Lower leg skin (tissue), 4 donors: Measurements from ENCODE around the gene NARS2. TPM values are rescaled to one million over a fixed set of nuclear protein-coding genes. Genes with fewer than 3 reads are reported as not detected.

Experiments
- DNase-seq, 2 donors: peaks; one replicate each; pipeline ENCODE4 v3.0.0-alpha.2; 2019; ENCODE audit warnings: low spot score in 2 of 2
- H3K4me3 ChIP-seq: fragments of 200-600 bp; sonication (generic); 2 replicates; pipeline ENCODE4 v1.5.1; 2017; ENCODE audit warnings: mild to moderate bottlenecking, low read depth; ENCODE audit not compliant: poor library complexity, severe bottlenecking
- CTCF ChIP-seq, 3 donors: fragments of 450-650 bp; IDR thresholded peaks; one replicate each; pipeline ENCODE4 v1.5.1; 2016; ENCODE audit warnings: antibody characterized with exemption in 3 of 3, mild to moderate bottlenecking in 3 of 3, moderate library complexity in 2 of 3
- POLR2A ChIP-seq, 2 donors: fragments of 450-650 bp; IDR thresholded peaks; one replicate each; pipeline ENCODE4 v1.6.1; 2016 to 2017; ENCODE audit warnings: antibody characterized with exemption in 2 of 2, mild to moderate bottlenecking in 1 of 2, moderate library complexity in 1 of 2
- WGBS, 2 donors: methylation state at CpG; one replicate each; pipeline ENCODE4 v1.1.5; 2018; 5-methylcytosine and 5-hydroxymethylcytosine counted together
- intact Hi-C: fragments of 100-400 bp; cut with DNase I; formaldehyde crosslinking; loops from one replicate; pipeline ENCODE4 v1.15.0; 2023; ENCODE audit warnings: low total_unique reads
- total RNA-seq, 4 donors: library from RNA; depleted of rRNA; stranded (reverse); fragments of >200 nt; gene quantifications; one replicate each; pipeline ENCODE4 v1.1.0, GENCODE V29; 2016

NARS2 gene
- total RNA-seq, 4 donors from 2014 or later: 11.2 to 15.7 (median 14.0) TPM

GRCh38 chr11:78595436-78596130, 20.9 kb upstream of the NARS2 start:
- 52 to 57% methylated on average over 16 of the region's 16 CpGs for WGBS, 2 donors
- TF ChIP-seq POLR2A (IDR thresholded peaks at IDR 0.05) (no peak), CTCF (IDR thresholded peaks at IDR 0.05) (no peak)
- H3K4me3 ChIP-seq: no peak overlapping the region
- intact Hi-C loops: no loop called here
- DNase-seq: no peak

- 84 to 85% methylated on average over 3 of the region's 3 CpGs for WGBS, 2 donors
- intact Hi-C loops: no loop called here
- H3K4me3 ChIP-seq: no peak overlapping the region
- TF ChIP-seq CTCF (IDR thresholded peaks at IDR 0.05): no peak
- no peak for TF ChIP-seq POLR2A (IDR thresholded peaks at IDR 0.05)
- DNase-seq: no peak
These were observed 20.1 kb upstream of the NARS2 start for GRCh38 chr11:78594814-78595213.

GRCh38 chr11:78588517-78588916, 13.9 kb upstream of the NARS2 start:
- DNase-seq: no peak
- 60 to 69% methylated on average over 3 of the region's 3 CpGs for WGBS, 2 donors
- intact Hi-C loops: no loop called here
- TF ChIP-seq CTCF (IDR thresholded peaks at IDR 0.05) (no peak), POLR2A (IDR thresholded peaks at IDR 0.05) (no peak)
- no peak overlapping the region for H3K4me3 ChIP-seq

- no peak for TF ChIP-seq POLR2A (IDR thresholded peaks at IDR 0.05)
- TF ChIP-seq CTCF (IDR thresholded peaks at IDR 0.05): no peak
- WGBS, 2 donors: 63 to 71% methylated on average over 3 of the region's 3 CpGs
- intact Hi-C loops: no loop called here
- no peak for DNase-seq
- H3K4me3 ChIP-seq: no peak overlapping the region
These were observed 12.8 kb upstream of the NARS2 start for GRCh38 chr11:78587446-78587845.

GRCh38 chr11:78586452-78587046, 11.9 kb upstream of the NARS2 start:
- H3K4me3 ChIP-seq: no peak overlapping the region
- WGBS, 2 donors: 93 to 97% methylated on average over 1 of the region's 1 CpG
- TF ChIP-seq POLR2A (IDR thresholded peaks at IDR 0.05) (no peak), CTCF (IDR thresholded peaks at IDR 0.05) (no peak)
- intact Hi-C loops: no loop called here
- DNase-seq: no peak
